MM.1S (cell line): ENCODE data around the gene BPHL.

Source experiments
- DNase-seq: peaks from one replicate; pipeline ENCODE4 v3.0.0-alpha.2; 2015
- H2AFZ ChIP-seq: fragments of 300-600 bp; sonication (generic); 2 replicates; pipeline ENCODE4 v1.6.0; 2016; ENCODE audit warnings: antibody characterized with exemption, low read length
- H3F3A ChIP-seq: fragments of 300-600 bp; sonication (generic); 2 replicates; pipeline ENCODE4 v1.6.1; 2016; ENCODE audit warnings: mild to moderate bottlenecking, antibody characterized with exemption, low read length, moderate library complexity, mixed read lengths; ENCODE audit not compliant: insufficient read depth
- H3K27ac ChIP-seq: fragments of 300-600 bp; sonication (generic); 2 replicates; pipeline ENCODE4 v1.5.1; 2016; ENCODE audit warnings: mild to moderate bottlenecking, low read length
- H3K27me3 ChIP-seq: fragments of 300-600 bp; sonication (generic); replicated peaks from 2 replicates; pipeline ENCODE4 v1.6.0; 2016; ENCODE audit warnings: low read length; ENCODE audit not compliant: insufficient read depth
- H3K36me3 ChIP-seq: fragments of 300-600 bp; sonication (generic); replicated peaks from 2 replicates; pipeline ENCODE4 v1.6.1; 2016; ENCODE audit warnings: mild to moderate bottlenecking, low read length, mixed read lengths; ENCODE audit not compliant: insufficient read depth
- H3K4me1 ChIP-seq: fragments of 300-600 bp; sonication (generic); 2 replicates; pipeline ENCODE4 v1.6.1; 2016; ENCODE audit warnings: low read length, mixed read lengths
- H3K4me2 ChIP-seq: fragments of 300-600 bp; sonication (generic); 2 replicates; pipeline ENCODE4 v1.6.0; 2016; ENCODE audit warnings: low read depth, low read length
- H3K4me3 ChIP-seq: fragments of 300-600 bp; sonication (generic); 2 replicates; pipeline ENCODE4 v1.5.1; 2016; ENCODE audit warnings: low read length, mixed read lengths
- H3K79me2 ChIP-seq: fragments of 300-600 bp; sonication (generic); 2 replicates; pipeline ENCODE4 v1.6.1; 2016; ENCODE audit warnings: mixed run types, low read length, mixed read lengths
- H3K9ac ChIP-seq: fragments of 300-600 bp; sonication (generic); 2 replicates; pipeline ENCODE4 v1.6.1; 2016; ENCODE audit warnings: low read length, mixed read lengths
- H3K9me2 ChIP-seq: fragments of 300-600 bp; sonication (generic); replicated peaks from 2 replicates; pipeline ENCODE4 v1.6.1; 2016; ENCODE audit warnings: mild to moderate bottlenecking, low read length, mixed read lengths; ENCODE audit not compliant: insufficient read depth
- H3K9me3 ChIP-seq: fragments of 300-600 bp; sonication (generic); replicated peaks from 2 replicates; pipeline ENCODE4 v1.6.1; 2016; ENCODE audit warnings: mild to moderate bottlenecking, low read length, mixed read lengths; ENCODE audit not compliant: insufficient read depth
- H4K20me1 ChIP-seq: fragments of 300-600 bp; sonication (generic); 2 replicates; pipeline ENCODE4 v1.6.1; 2016; ENCODE audit warnings: mild to moderate bottlenecking, low read length, moderate library complexity, mixed read lengths; ENCODE audit not compliant: insufficient read depth
- CTCF ChIP-seq: fragments of 300-600 bp; sonication (generic); IDR thresholded peaks from 2 replicates; pipeline ENCODE4 v1.5.1; 2016; ENCODE audit warnings: antibody characterized with exemption, low read length, mixed read lengths
- EZH2 ChIP-seq: fragments of 300-600 bp; sonication (generic); optimal IDR thresholded peaks from 2 replicates; pipeline ENCODE3; 2017; ENCODE audit warnings: low read depth, mild to moderate bottlenecking, antibody characterized with exemption, low read length, mixed read lengths
- EZH2phosphoT487 ChIP-seq: fragments of 300-600 bp; sonication (generic); IDR thresholded peaks from 2 replicates; pipeline ENCODE4 v1.6.1; 2018; ENCODE audit warnings: antibody characterized with exemption, low read length

The BPHL gene

GRCh38 chr6:3118353-3119039, at the start of gene BPHL:
Gene BPHL (plus strand): TSS chr6:3118711. CDS start chr6:3118741, 30 bp downstream.
- H3F3A ChIP-seq = peaks cover 11% of the 10 kb centered on the region
- peak within 1 kb of the TSS; percentile 68; the same call in 1 of the 2 replicates for H3K9ac ChIP-seq
- H3K36me3 ChIP-seq = no peaks in the 10 kb centered on the region
- H3K9me2 ChIP-seq = no peaks in the 10 kb centered on the region
- peak within 1 kb of the TSS; percentile 100 for H3K4me2 ChIP-seq
- H3K4me3 ChIP-seq = peak within 1 kb of the TSS; percentile 68
- H4K20me1 ChIP-seq = no peaks in the 10 kb centered on the region
- peak within 1 kb of the TSS; percentile 95 for H2AFZ ChIP-seq
- H3K4me1 ChIP-seq = peaks cover 15% of the 10 kb centered on the region; the same call in 1 of the 2 replicates
- H3K27me3 ChIP-seq = no peaks in the 10 kb centered on the region
- peak within 1 kb of the TSS; percentile 30; the same call in 1 of the 2 replicates for H3K27ac ChIP-seq
- TF ChIP-seq CTCF = no peak
- no peak for TF ChIP-seq EZH2phosphoT487
- TF ChIP-seq EZH2 = no peak
- DNase-seq = peak; percentile 91
- H3K9me3 ChIP-seq = no peaks in the 10 kb centered on the region
- H3K79me2 ChIP-seq = no peaks in the 10 kb centered on the region

- H3K9me2 ChIP-seq = no peaks in the 10 kb centered on the region
- H3F3A ChIP-seq = peaks cover 15% of the 10 kb centered on the region
- H3K79me2 ChIP-seq = peaks cover 76% of the 10 kb centered on the region
- H3K9me3 ChIP-seq = no peaks in the 10 kb centered on the region
- H4K20me1 ChIP-seq = 0 out of 2 replicates have a peak, but pooled peaks cover 3% of the 10 kb centered on the region
- no peak for TF ChIP-seq EZH2phosphoT487
- no peak for TF ChIP-seq CTCF
- TF ChIP-seq EZH2 = no peak
- H3K4me1 ChIP-seq = peaks cover 16% of the 10 kb centered on the region
- H2AFZ ChIP-seq = no peak overlapping the region
- no peak overlapping the region for H3K4me3 ChIP-seq
- no peak overlapping the region for H3K27ac ChIP-seq
- H3K27me3 ChIP-seq = no peaks in the 10 kb centered on the region
- no peaks in the 10 kb centered on the region for H3K36me3 ChIP-seq
- H3K9ac ChIP-seq = no peak overlapping the region
- H3K4me2 ChIP-seq = no peak overlapping the region
- no peak for DNase-seq
Observed at GRCh38 chr6:3071568-3071967, 46.9 kb upstream of the BPHL start.

GRCh38 chr6:3072798-3073197, 45.7 kb upstream of the BPHL start:
- peaks cover 16% of the 10 kb centered on the region for H3K4me1 ChIP-seq

More at GRCh38 chr6:3072798-3073197, 45.7 kb upstream of the BPHL start:
- H4K20me1 ChIP-seq = 0 out of 2 replicates have a peak, but pooled peaks cover 3% of the 10 kb centered on the region
- H3K4me3 ChIP-seq = no peak overlapping the region
- H3K9ac ChIP-seq = no peak overlapping the region
- peaks cover 81% of the 10 kb centered on the region for H3K79me2 ChIP-seq
- H3F3A ChIP-seq = peaks cover 13% of the 10 kb centered on the region
- no peak overlapping the region for H3K27ac ChIP-seq
- no peak for DNase-seq
- H3K27me3 ChIP-seq = no peaks in the 10 kb centered on the region
- H3K9me2 ChIP-seq = no peaks in the 10 kb centered on the region
- no peak overlapping the region for H2AFZ ChIP-seq
- no peaks in the 10 kb centered on the region for H3K9me3 ChIP-seq
- H3K36me3 ChIP-seq = peaks cover 4% of the 10 kb centered on the region; the same call in 1 of the 2 replicates
- no peak overlapping the region for H3K4me2 ChIP-seq
- no peak for TF ChIP-seq CTCF
- TF ChIP-seq EZH2phosphoT487 = no peak
- TF ChIP-seq EZH2 = no peak
